Hematopoietic multipotent progenitor cell treated with erythropoietin and hydrocortisone succinate and interleukin-3 and kit ligand, for 6 days (in vitro differentiated cells): ENCODE data around the gene SLC37A3.

ENCODE experiments used
- DNase-seq: peaks from one replicate; pipeline ENCODE4 v3.0.0-alpha.2; 2015

The SLC37A3 gene

GRCh38 chr7:140400381-140400780 lies 2.1 kb upstream of the SLC37A3 start:
- DNase-seq, result no peak

GRCh38 chr7:140398821-140399220 lies 491 bp upstream of the SLC37A3 start:
- no peak for DNase-seq

- no peak for DNase-seq
These were observed 4.5 kb downstream of the SLC37A3 start for GRCh38 chr7:140393756-140394306.

- DNase-seq, result peak; percentile 73
These were observed 6.7 kb downstream of the SLC37A3 start for GRCh38 chr7:140391634-140392033.

- DNase-seq, result peak; percentile 45
These were observed 7.7 kb downstream of the SLC37A3 start for GRCh38 chr7:140390466-140391190.

GRCh38 chr7:140390034-140390433 lies 8.3 kb downstream of the SLC37A3 start:
- no peak for DNase-seq

GRCh38 chr7:140389445-140389844 lies 8.9 kb downstream of the SLC37A3 start:
- DNase-seq, result no peak

GRCh38 chr7:140384894-140385545 lies 13.3 kb downstream of the SLC37A3 start:
- DNase-seq, result no peak

GRCh38 chr7:140383954-140384713 lies 14.2 kb downstream of the SLC37A3 start:
- no peak for DNase-seq

GRCh38 chr7:140375892-140376730 lies 22.2 kb downstream of the SLC37A3 start:
- no peak for DNase-seq

- DNase-seq, result no peak
These were observed 23.0 kb downstream of the SLC37A3 start for GRCh38 chr7:140375323-140375722.

GRCh38 chr7:140369294-140369693 lies 29.0 kb downstream of the SLC37A3 start:
- no peak for DNase-seq

GRCh38 chr7:140367528-140367927 lies 30.8 kb downstream of the SLC37A3 start:
- no peak for DNase-seq

GRCh38 chr7:140364819-140365218 lies 33.5 kb downstream of the SLC37A3 start:
- DNase-seq, result no peak

- DNase-seq, result peak; percentile 33
These were observed 37.6 kb downstream of the SLC37A3 start for GRCh38 chr7:140360697-140361229.

GRCh38 chr7:140358412-140359051 lies 39.8 kb downstream of the SLC37A3 start:
- peak; percentile 12 for DNase-seq

GRCh38 chr7:140358024-140358411 lies 40.3 kb downstream of the SLC37A3 start:
- DNase-seq, result no peak

- no peak for DNase-seq
These were observed 48.3 kb downstream of the SLC37A3 start for GRCh38 chr7:140350056-140350455.

- no peak for DNase-seq
These were observed 49.1 kb downstream of the SLC37A3 start for GRCh38 chr7:140349144-140349771.

- DNase-seq, result no peak
These were observed 50.0 kb downstream of the SLC37A3 start for GRCh38 chr7:140348161-140348849.

GRCh38 chr7:140347218-140347617 lies 51.1 kb downstream of the SLC37A3 start:
- no peak for DNase-seq
